Cardiac fibroblast (primary cell): ENCODE measurements around the gene DRD2.

Experiments
- DNase-seq, 2 donors: peaks; one replicate each; pipeline versions ENCODE4 v3.0.0 to v3.0.0-alpha.2; 2010; ENCODE audit warnings: low read depth in 2 of 2
- H3K4me3 ChIP-seq, 2 donors: replicated peaks in 1 of 2; 1 replicate in 1 of 2; 2 replicates in 1 of 2; pipeline ENCODE4 v1.5.1; 2011; ENCODE audit warnings: low read depth in 2 of 2, low read length in 2 of 2, mild to moderate bottlenecking in 2 of 2, moderate library complexity in 1 of 2
- CTCF ChIP-seq: IDR thresholded peaks from one replicate; pipeline ENCODE4 v1.5.1; 2011; ENCODE audit warnings: low read depth, mild to moderate bottlenecking, low read length, inconsistent platforms

DRD2 gene

GRCh38 chr11:113488931-113489351 is 13.7 kb upstream of the DRD2 start:
- H3K4me3 ChIP-seq: no peak overlapping the region
- DNase-seq: no peak
- TF ChIP-seq CTCF: no peak

GRCh38 chr11:113487622-113488021 is 12.4 kb upstream of the DRD2 start:
- no peak for DNase-seq
- H3K4me3 ChIP-seq: no peak overlapping the region
- no peak for TF ChIP-seq CTCF

GRCh38 chr11:113484223-113484622 is 9.0 kb upstream of the DRD2 start:
- DNase-seq: no peak
- no peak for TF ChIP-seq CTCF
- H3K4me3 ChIP-seq: no peak overlapping the region

- DNase-seq: no peak
- H3K4me3 ChIP-seq: no peak overlapping the region
- no peak for TF ChIP-seq CTCF
Measured at GRCh38 chr11:113481672-113482071, 6.5 kb upstream of the DRD2 start.

- H3K4me3 ChIP-seq: no peak overlapping the region
- TF ChIP-seq CTCF: no peak
- DNase-seq: no peak
Measured at GRCh38 chr11:113481226-113481625, 6.0 kb upstream of the DRD2 start.

- DNase-seq: no peak
- no peak for TF ChIP-seq CTCF
- H3K4me3 ChIP-seq: no peak overlapping the region
Measured at GRCh38 chr11:113477321-113477720, 2.1 kb upstream of the DRD2 start.

GRCh38 chr11:113476553-113476952 is 1.4 kb upstream of the DRD2 start:
- no peak for TF ChIP-seq CTCF
- H3K4me3 ChIP-seq: no peak overlapping the region
- DNase-seq: no peak
